ENCODE data around the gene QSOX2.
"Not testable (repeated sequence)": the region's sequence is repeated elsewhere in the genome, so short reads cannot be mapped to it uniquely, and the experiment has no call there.

The QSOX2 gene

DNA sequence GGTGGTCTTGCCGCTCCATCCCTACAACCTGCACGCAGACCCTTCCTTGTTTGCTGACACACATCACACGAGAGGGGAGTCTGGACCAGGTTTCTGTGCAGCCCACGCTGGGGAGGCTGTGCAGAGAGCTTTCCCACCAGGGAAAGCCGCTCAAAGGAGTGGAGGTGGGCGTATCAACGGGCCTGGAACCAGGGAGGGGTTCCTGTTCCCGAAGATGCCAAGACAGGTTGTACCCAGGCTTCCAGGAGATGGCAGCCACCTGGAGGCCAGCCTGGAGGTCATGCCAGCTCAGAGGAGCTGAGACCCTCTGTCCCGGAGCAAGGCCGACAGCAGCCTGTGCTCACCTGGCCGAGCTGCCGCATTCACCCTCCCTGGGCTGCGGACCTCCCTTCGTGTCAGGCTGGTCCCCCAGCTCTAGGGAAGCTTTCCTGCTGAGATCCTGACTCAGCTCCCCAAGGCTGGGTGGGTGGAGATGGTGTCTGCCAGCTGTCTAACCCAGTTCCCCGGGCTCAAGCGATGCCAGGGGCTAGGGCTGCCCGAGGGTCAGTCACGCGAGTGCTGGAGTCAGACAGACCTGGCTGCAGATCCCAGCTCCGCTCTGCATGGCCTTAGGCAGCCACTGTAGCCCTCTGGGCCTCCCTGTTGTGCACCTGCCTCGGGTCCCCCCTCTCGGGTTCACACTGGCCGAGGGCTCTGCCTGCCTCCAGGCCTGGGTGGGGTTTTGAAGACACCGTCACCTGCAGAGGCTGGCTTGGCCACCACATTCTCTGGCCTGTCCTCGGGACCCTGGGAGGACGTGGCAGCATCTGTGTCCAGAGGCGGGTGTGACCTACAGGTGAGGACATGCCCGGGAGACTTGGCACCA lies 28.5 kb upstream of the QSOX2 start:
- H3K9me3 ChIP-seq (ENCODE audit: control insufficient read depth, low read length), result no peaks in the 10 kb centered on the region
- no peaks in the 10 kb centered on the region for H3K36me3 ChIP-seq (ENCODE audit: control insufficient read depth, insufficient read depth, low read length)
- no peaks in the 10 kb centered on the region for H3K4me1 ChIP-seq (ENCODE audit: control insufficient read depth, insufficient read depth, low read length, poor library complexity, severe bottlenecking)
- 88 to 94% methylated on average over 26 to 28 of the region's 28 CpGs for WGBS, 2 experiments (ENCODE audit: insufficient coverage in 2 of 2)
- no peak overlapping the region for H3K4me3 ChIP-seq (ENCODE audit: extremely low read depth, insufficient read depth, low read length, poor library complexity, severe bottlenecking)
- no peak overlapping the region for H3K27ac ChIP-seq (ENCODE audit: low read depth, low read length, severe bottlenecking)

- Histone ChIP-seq H3K4me3 (ENCODE audit: extremely low read depth, insufficient read depth, low read length, poor library complexity, severe bottlenecking) (no peak overlapping the region), H3K4me1 (ENCODE audit: control insufficient read depth, insufficient read depth, low read length, poor library complexity, severe bottlenecking) (no peaks in the 10 kb centered on the region), H3K27ac (ENCODE audit: low read depth, low read length, severe bottlenecking) (no peak overlapping the region), H3K9me3 (ENCODE audit: control insufficient read depth, low read length) (no peaks in the 10 kb centered on the region), H3K36me3 (ENCODE audit: control insufficient read depth, insufficient read depth, low read length) (no peaks in the 10 kb centered on the region)
- WGBS, 2 experiments (ENCODE audit: insufficient coverage in 2 of 2), result 89 to 92% methylated on average over 13 of the region's 14 CpGs
Measured at GRCh38 chr9:136273244-136273865, 27.7 kb upstream of the QSOX2 start.

DNA sequence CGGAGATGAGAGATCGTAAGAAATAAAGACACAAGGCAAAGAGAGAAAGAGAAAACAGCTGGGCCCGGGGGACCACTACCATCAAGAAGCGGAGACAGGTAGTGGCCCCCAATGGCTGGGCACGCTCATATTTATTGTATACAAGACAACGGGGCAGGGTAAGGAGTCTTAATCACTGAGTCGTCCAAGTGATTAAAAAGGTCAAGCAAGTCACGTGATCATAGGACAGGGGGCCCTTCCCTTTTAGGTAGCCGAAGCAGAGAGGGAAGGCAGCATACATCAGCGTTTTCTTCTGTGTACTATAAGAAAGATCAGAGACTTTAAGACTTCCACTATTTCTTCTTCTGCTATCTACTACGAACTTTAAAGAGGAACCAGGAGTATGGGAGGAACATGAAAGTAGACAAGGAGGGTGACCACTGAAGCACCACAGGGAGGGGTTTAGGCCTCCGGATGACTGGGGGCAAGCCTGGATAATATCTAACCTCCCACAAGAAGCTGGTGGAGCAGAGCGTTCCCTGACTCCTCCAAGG lies 24.6 kb upstream of the QSOX2 start:
- Histone ChIP-seq H3K27ac (ENCODE audit: low read depth, low read length, severe bottlenecking) (no peak overlapping the region), H3K4me1 (ENCODE audit: control insufficient read depth, insufficient read depth, low read length, poor library complexity, severe bottlenecking) (no peaks in the 10 kb centered on the region), H3K9me3 (ENCODE audit: control insufficient read depth, low read length) (no peaks in the 10 kb centered on the region), H3K36me3 (ENCODE audit: control insufficient read depth, insufficient read depth, low read length) (no peaks in the 10 kb centered on the region), H3K4me3 (ENCODE audit: extremely low read depth, insufficient read depth, low read length, poor library complexity, severe bottlenecking) (no peak overlapping the region)
- 85 to 93% methylated on average over 9 to 10 of the region's 13 CpGs for WGBS, 2 experiments (ENCODE audit: insufficient coverage in 2 of 2)

DNA sequence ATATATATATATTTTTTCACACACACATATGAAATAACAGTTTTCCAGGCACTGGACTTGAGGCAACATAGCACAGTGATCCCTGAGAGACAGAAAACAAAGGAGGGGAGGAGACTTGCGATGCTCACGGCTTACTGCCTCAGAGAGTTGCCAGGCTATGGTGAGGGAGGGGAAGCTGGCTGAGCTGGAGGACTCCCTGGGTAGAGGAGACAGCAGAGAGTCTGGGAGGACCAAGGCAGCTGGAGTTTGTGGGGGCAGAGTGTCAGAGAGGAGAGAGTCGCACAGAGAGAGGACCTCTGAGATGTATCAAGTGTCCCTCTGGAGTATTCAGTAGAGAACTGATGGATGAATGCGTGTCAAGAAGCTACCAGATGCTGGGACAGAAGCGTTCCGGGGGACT lies 23.1 kb upstream of the QSOX2 start:
- Histone ChIP-seq H3K36me3 (ENCODE audit: control insufficient read depth, insufficient read depth, low read length) (no peaks in the 10 kb centered on the region), H3K27ac (ENCODE audit: low read depth, low read length, severe bottlenecking) (no peak overlapping the region), H3K4me1 (ENCODE audit: control insufficient read depth, insufficient read depth, low read length, poor library complexity, severe bottlenecking) (peaks cover 2% of the 10 kb centered on the region), H3K4me3 (ENCODE audit: extremely low read depth, insufficient read depth, low read length, poor library complexity, severe bottlenecking) (no peak overlapping the region), H3K9me3 (ENCODE audit: control insufficient read depth, low read length) (no peaks in the 10 kb centered on the region)
- WGBS, 2 experiments (ENCODE audit: insufficient coverage in 2 of 2), result 67 to 71% methylated on average over 6 of the region's 6 CpGs

DNA sequence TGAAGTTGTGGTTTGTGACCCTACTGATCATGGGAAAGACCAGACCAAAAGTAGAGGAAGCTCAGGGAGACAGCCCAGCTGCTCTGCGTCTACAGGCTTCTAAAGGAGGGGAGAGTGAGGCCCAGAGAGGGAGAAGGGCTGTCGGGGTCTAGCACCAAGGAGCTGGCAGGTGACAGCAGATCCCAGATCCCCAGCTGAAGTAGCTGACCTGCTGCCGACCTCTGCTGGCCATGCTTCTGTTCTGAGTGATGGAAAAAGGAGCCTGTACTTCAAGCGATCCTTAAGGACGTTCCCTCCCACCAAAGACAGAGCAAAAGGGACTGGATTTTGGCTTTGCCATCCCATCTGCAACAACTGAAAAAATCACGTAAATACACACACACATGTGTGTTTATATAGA lies 22.7 kb upstream of the QSOX2 start:
- 18 to 25% methylated on average over 1 to 3 of the region's 6 CpGs for WGBS, 2 experiments (ENCODE audit: insufficient coverage in 2 of 2)
- Histone ChIP-seq H3K4me1 (ENCODE audit: control insufficient read depth, insufficient read depth, low read length, poor library complexity, severe bottlenecking) (peaks cover 2% of the 10 kb centered on the region), H3K9me3 (ENCODE audit: control insufficient read depth, low read length) (no peaks in the 10 kb centered on the region), H3K36me3 (ENCODE audit: control insufficient read depth, insufficient read depth, low read length) (no peaks in the 10 kb centered on the region), H3K4me3 (ENCODE audit: extremely low read depth, insufficient read depth, low read length, poor library complexity, severe bottlenecking) (no peak overlapping the region), H3K27ac (ENCODE audit: low read depth, low read length, severe bottlenecking) (no peak overlapping the region)

DNA sequence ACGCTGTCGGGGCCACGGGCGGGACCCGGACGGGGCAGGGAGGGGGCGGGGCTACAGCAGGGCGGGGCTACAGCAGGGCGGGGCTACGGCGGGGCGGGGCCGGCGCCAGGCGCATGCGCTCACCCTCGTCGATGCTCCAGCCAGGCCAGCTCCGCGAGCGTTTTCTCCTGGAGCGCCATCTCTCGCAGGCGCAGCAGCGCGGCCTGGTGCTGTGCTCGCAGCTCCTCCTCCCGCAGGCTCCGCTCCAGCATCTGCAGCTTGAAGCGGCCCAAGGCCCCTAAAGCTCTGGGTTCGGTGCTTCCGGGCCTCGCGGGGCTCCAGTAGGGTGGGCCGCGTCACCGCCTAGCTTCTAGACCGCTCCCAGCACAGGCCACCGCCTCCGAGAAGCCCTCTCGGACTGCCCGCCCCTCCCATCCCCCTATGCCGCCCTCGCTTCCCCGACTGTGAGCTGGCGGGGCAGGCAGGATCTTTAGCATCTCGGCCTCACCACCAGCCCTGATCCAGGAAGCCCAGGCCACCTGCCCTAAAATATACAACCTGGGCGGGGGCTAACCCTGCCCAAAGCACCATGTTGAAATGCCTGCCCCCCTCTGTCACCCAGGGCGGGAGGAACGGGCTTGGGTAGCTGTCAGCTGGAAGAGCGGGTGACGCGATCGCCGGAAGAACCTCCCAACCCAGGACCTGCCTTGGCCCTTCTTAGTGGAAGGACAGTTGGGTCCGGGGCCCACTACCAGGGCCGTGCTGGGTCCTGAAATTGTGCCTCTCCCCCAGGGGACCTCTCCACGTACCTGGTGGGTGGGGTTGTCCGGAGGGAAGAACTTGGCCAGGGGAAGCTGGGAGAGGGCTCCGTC lies 21.9 kb upstream of the QSOX2 start:
- Histone ChIP-seq H3K4me1 (ENCODE audit: control insufficient read depth, insufficient read depth, low read length, poor library complexity, severe bottlenecking) (peaks cover 2% of the 10 kb centered on the region), H3K9me3 (ENCODE audit: control insufficient read depth, low read length) (no peaks in the 10 kb centered on the region), H3K36me3 (ENCODE audit: control insufficient read depth, insufficient read depth, low read length) (no peaks in the 10 kb centered on the region), H3K4me3 (ENCODE audit: extremely low read depth, insufficient read depth, low read length, poor library complexity, severe bottlenecking) (peak overlapping the region; percentile 32), H3K27ac (ENCODE audit: low read depth, low read length, severe bottlenecking) (no peak overlapping the region)
- WGBS, 2 experiments (ENCODE audit: insufficient coverage in 2 of 2), result 14 to 16% methylated on average over 35 to 59 of the region's 60 CpGs

- H3K4me1 ChIP-seq (ENCODE audit: control insufficient read depth, insufficient read depth, low read length, poor library complexity, severe bottlenecking); H3K9me3 ChIP-seq (ENCODE audit: control insufficient read depth, low read length); H3K36me3 ChIP-seq (ENCODE audit: control insufficient read depth, insufficient read depth, low read length); H3K4me3 ChIP-seq (ENCODE audit: extremely low read depth, insufficient read depth, low read length, poor library complexity, severe bottlenecking); H3K27ac ChIP-seq (ENCODE audit: low read depth, low read length, severe bottlenecking): not testable (repeated sequence)
- WGBS, 2 experiments (ENCODE audit: insufficient coverage in 2 of 2), result 91 to 92% methylated on average over 14 to 16 of the region's 18 CpGs
Measured at GRCh38 chr9:136266641-136267040, 21.0 kb upstream of the QSOX2 start.

DNA sequence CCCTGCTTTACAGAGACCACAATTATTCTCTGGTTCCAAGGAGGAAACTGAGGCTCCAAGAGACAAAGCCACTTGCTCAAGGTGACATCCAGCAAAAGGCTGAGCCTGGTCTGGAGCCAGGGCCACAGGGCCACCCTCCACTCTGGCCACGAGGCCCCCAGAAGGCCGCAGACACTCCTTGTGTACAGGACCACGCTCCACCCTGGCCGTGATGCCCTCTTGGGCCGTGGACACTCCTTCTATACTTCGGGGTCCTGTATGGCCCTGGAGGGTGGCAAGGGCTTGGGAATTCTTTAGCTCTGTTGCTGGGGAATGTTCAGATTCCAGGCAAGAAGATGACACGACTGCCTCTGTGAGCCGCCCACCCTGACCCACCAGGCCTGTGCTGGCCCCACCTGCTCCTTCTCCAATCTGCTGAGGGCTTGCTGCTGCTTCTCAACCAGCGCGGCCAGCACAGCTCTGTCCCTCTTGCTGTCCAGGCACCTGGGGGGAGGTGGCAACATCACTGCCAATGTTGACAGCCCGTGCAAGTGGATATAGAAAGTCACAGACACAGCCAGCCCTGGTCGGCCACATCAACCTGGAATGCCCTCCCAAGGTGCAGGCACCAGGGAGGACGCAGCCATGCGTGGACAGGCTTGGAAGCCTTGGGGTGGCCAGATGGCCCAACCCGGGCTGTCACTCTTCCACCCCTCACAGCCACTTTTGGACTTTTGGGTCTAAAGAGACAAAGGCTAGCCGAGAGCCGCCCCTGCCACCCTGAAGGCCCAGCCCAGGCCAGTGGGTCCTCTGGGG lies 20.1 kb upstream of the QSOX2 start:
- Histone ChIP-seq H3K4me3 (ENCODE audit: extremely low read depth, insufficient read depth, low read length, poor library complexity, severe bottlenecking) (no peak overlapping the region), H3K9me3 (ENCODE audit: control insufficient read depth, low read length) (no peaks in the 10 kb centered on the region), H3K36me3 (ENCODE audit: control insufficient read depth, insufficient read depth, low read length) (no peaks in the 10 kb centered on the region), H3K4me1 (ENCODE audit: control insufficient read depth, insufficient read depth, low read length, poor library complexity, severe bottlenecking) (peaks cover 2% of the 10 kb centered on the region), H3K27ac (ENCODE audit: low read depth, low read length, severe bottlenecking) (no peak overlapping the region)
- 91 to 96% methylated on average over 10 to 14 of the region's 17 CpGs for WGBS, 2 experiments (ENCODE audit: insufficient coverage in 2 of 2)

GRCh38 chr9:136264441-136265405 lies 19.1 kb upstream of the QSOX2 start:
- Histone ChIP-seq H3K36me3 (ENCODE audit: control insufficient read depth, insufficient read depth, low read length) (no peaks in the 10 kb centered on the region), H3K4me1 (ENCODE audit: control insufficient read depth, insufficient read depth, low read length, poor library complexity, severe bottlenecking) (peaks cover 3% of the 10 kb centered on the region), H3K9me3 (ENCODE audit: control insufficient read depth, low read length) (no peaks in the 10 kb centered on the region), H3K27ac (ENCODE audit: low read depth, low read length, severe bottlenecking) (no peak overlapping the region), H3K4me3 (ENCODE audit: extremely low read depth, insufficient read depth, low read length, poor library complexity, severe bottlenecking) (no peak overlapping the region)
- 92 to 93% methylated on average over 20 to 23 of the region's 24 CpGs for WGBS, 2 experiments (ENCODE audit: insufficient coverage in 2 of 2)

Measured in mesodermal cell (in vitro differentiated cells).